IMR-90 (cell line): ENCODE results near the gene IP6K3. TPM values are rescaled to one million over a fixed set of nuclear protein-coding genes. Genes with fewer than 3 reads are reported as not detected.

Experiments
- ATAC-seq: fragments of 200-7000 bp; cut with Tn5 transposase; 2 replicates; pipeline ENCODE4 v1.9.1; 2020; ENCODE audit warnings: low read depth, mild to moderate bottlenecking, moderate library complexity
- BruUV-seq: library from RNA; stranded (reverse); fragments of 400-500 nt; replicated peaks from 2 replicates; lab custom pipeline; 2021; lab: Mats Ljungman, UMichigan
- CTCF ChIA-PET: fragments of 300-600 bp; formaldehyde crosslinking; extraction: SDS; loops from one replicate; lab custom pipeline; 2021; ENCODE audit warnings: antibody characterized with exemption; lab: Yijun Ruan, JAX
- POLR2A ChIA-PET: fragments of 300-600 bp; sonication (Branson Sonifier 250); formaldehyde crosslinking; loops from one replicate; lab custom pipeline; 2022; ENCODE audit warnings: antibody characterized with exemption; ENCODE audit not compliant: unreplicated experiment; lab: Charles Lee
- DNase-seq: peaks from one replicate; pipeline ENCODE4 v3.0.0; 2013
- H2AFZ ChIP-seq: replicated peaks from 2 replicates; pipeline ENCODE3; 2013; ENCODE audit warnings: low read length, mild to moderate bottlenecking; ENCODE audit not compliant: poor library complexity
- H2AK5ac ChIP-seq: 2 replicates; pipeline ENCODE4 v1.6.1; 2013; ENCODE audit warnings: low read depth, low read length, inconsistent platforms
- H2AK9ac ChIP-seq: replicated peaks from 2 replicates; pipeline ENCODE3; 2013; ENCODE audit warnings: mild to moderate bottlenecking, low read depth, low read length, moderate library complexity; ENCODE audit not compliant: poor library complexity
- H2BK120ac ChIP-seq: 2 replicates; pipeline ENCODE4 v1.6.1; 2013; ENCODE audit warnings: low read depth, low read length, inconsistent platforms
- H2BK15ac ChIP-seq: 3 replicates; pipeline ENCODE4 v1.6.1; 2013; ENCODE audit warnings: low read depth, low read length, inconsistent platforms
- H2BK20ac ChIP-seq: 2 replicates; pipeline ENCODE4 v1.6.1; 2013; ENCODE audit warnings: low read depth, mild to moderate bottlenecking, inconsistent platforms, low read length, moderate library complexity
- H2BK5ac ChIP-seq: 2 replicates; pipeline ENCODE4 v1.6.1; 2013; ENCODE audit warnings: mild to moderate bottlenecking, low read depth, low read length, inconsistent platforms; ENCODE audit not compliant: poor library complexity, severe bottlenecking
- H3K14ac ChIP-seq: replicated peaks from 2 replicates; pipeline ENCODE4 v1.6.1; 2013; ENCODE audit warnings: low read depth, low read length, inconsistent platforms
- H3K18ac ChIP-seq: 2 replicates; pipeline ENCODE4 v1.6.1; 2013; ENCODE audit warnings: low read depth, low read length, control low read depth
- H3K23ac ChIP-seq: 2 replicates; pipeline ENCODE4 v1.6.1; 2013; ENCODE audit warnings: low read depth, low read length, inconsistent platforms
- H3K27ac ChIP-seq: 2 replicates; pipeline ENCODE4 v1.5.1; 2013; ENCODE audit warnings: mild to moderate bottlenecking, control low read depth, low read length; ENCODE audit not compliant: insufficient read depth
- H3K27me3 ChIP-seq: 2 replicates; pipeline ENCODE4 v1.6.1; 2013; ENCODE audit warnings: low read length; ENCODE audit not compliant: control insufficient read depth, insufficient read depth
- H3K36me3 ChIP-seq: 2 replicates; pipeline ENCODE4 v1.6.1; 2013; ENCODE audit warnings: low read length, mixed read lengths; ENCODE audit not compliant: control insufficient read depth, insufficient read depth
- H3K4ac ChIP-seq: 2 replicates; pipeline ENCODE4 v1.6.1; 2013; ENCODE audit warnings: low read depth, low read length, inconsistent platforms
- H3K4me1 ChIP-seq: 2 replicates; pipeline ENCODE4 v1.6.1; 2013; ENCODE audit warnings: low read length, mixed read lengths; ENCODE audit not compliant: control insufficient read depth, insufficient read depth
- H3K4me2 ChIP-seq: 2 replicates; pipeline ENCODE4 v1.6.1; 2013; ENCODE audit warnings: low read depth, mild to moderate bottlenecking, control low read depth, low read length, moderate library complexity
- H3K4me3 ChIP-seq: 2 replicates; pipeline ENCODE4 v1.5.1; 2013; ENCODE audit warnings: low read depth, mild to moderate bottlenecking, control low read depth, low read length, moderate library complexity; ENCODE audit not compliant: insufficient read depth
- H3K56ac ChIP-seq: 2 replicates; pipeline ENCODE4 v1.6.1; 2013; ENCODE audit warnings: low read length, inconsistent platforms; ENCODE audit not compliant: insufficient read depth; ENCODE audit errors: extremely low read depth
- H3K79me1 ChIP-seq, 2 experiments: 2 replicates each; pipeline ENCODE4 v1.6.1; 2013; ENCODE audit warnings: low read length in 2 of 2, inconsistent platforms in 1 of 2, low read depth in 1 of 2
- H3K9ac ChIP-seq: 2 replicates; pipeline ENCODE4 v1.6.1; 2013; ENCODE audit warnings: low read depth, low read length, control low read depth
- H3K9me1 ChIP-seq: 2 replicates; pipeline ENCODE4 v1.6.1; 2013; ENCODE audit warnings: low read length, inconsistent platforms; ENCODE audit not compliant: insufficient read depth
- H3K9me3 ChIP-seq: 2 replicates; pipeline ENCODE4 v1.6.1; 2013; ENCODE audit warnings: low read length; ENCODE audit not compliant: control insufficient read depth, insufficient read depth
- H4K20me1 ChIP-seq: 2 replicates; pipeline ENCODE4 v1.6.1; 2013; ENCODE audit warnings: low read length, inconsistent platforms; ENCODE audit not compliant: insufficient read depth
- H4K5ac ChIP-seq: 2 replicates; pipeline ENCODE4 v1.6.1; 2013; ENCODE audit warnings: mild to moderate bottlenecking, low read depth, low read length, control low read depth
- H4K8ac ChIP-seq, 2 experiments: 2 replicates each; pipeline ENCODE4 v1.6.1; 2013; ENCODE audit warnings: low read depth in 2 of 2, low read length in 2 of 2, control low read depth in 1 of 2, inconsistent platforms in 1 of 2
- H4K91ac ChIP-seq: 2 replicates; pipeline ENCODE4 v1.6.1; 2013; ENCODE audit warnings: low read depth, low read length, inconsistent platforms; ENCODE audit not compliant: insufficient read depth
- ELK1 ChIP-seq: fragments of 150-350 bp; IDR thresholded peaks from 2 replicates; pipeline ENCODE4 v1.6.1; 2016; ENCODE audit warnings: low read depth, mild to moderate bottlenecking, low read length, moderate library complexity, borderline replicate concordance
- NFE2L2 ChIP-seq: fragments of 150-350 bp; IDR thresholded peaks from 2 replicates; pipeline ENCODE4 v1.6.1; 2016; ENCODE audit warnings: low read depth, mild to moderate bottlenecking, low read length
- WGBS, 2 experiments: methylation state at CpG; one replicate each; pipeline versions ENCODE4 v1.1.5 to v1.1.7; 2013; ENCODE audit warnings: missing lambda C conversion rate in 2 of 2; ENCODE audit not compliant: insufficient read length in 1 of 2; ENCODE audit errors: extremely low coverage in 2 of 2; 5-methylcytosine and 5-hydroxymethylcytosine counted together
- dilution Hi-C: fragments of 300-500 bp; cut with HindIII; formaldehyde crosslinking; loops from one replicate; pipeline ENCODE4 v1.14.3; 2018; ENCODE audit warnings: low sequenced_read_pairs; ENCODE audit not compliant: unreplicated experiment
- in situ Hi-C: fragments of 300-500 bp; cut with MboI; formaldehyde crosslinking; loops from 3 replicates; pipeline ENCODE4 v1.14.3; 2019; ENCODE audit warnings: low sequenced_read_pairs, inconsistent platforms, mixed read lengths
- intact Hi-C: fragments of 100-400 bp; cut with micrococcal nuclease; formaldehyde crosslinking; loops from 2 replicates; pipeline ENCODE4 v1.10.0; 2022
- polyA plus RNA-seq, 3 experiments: library from polyadenylated mRNA; depleted of rRNA; stranded (reverse); fragments of >200 nt; gene quantifications; 2 replicates each; pipeline ENCODE4 v1.2.3, GENCODE V29; 2012; ENCODE audit warnings: low replicate concordance in 1 of 3
- total RNA-seq: library from RNA; depleted of rRNA; stranded (reverse); fragments of >200 nt; gene quantifications from 2 replicates; pipeline ENCODE4 v1.2.3, GENCODE V29; 2012

IP6K3 gene
- total and polyA plus RNA-seq, 2 of the 4 experiments (the other 2 are of a cell fraction): 0.18 to 0.51 TPM

- peaks cover 12% of the 10 kb centered on the region for H3K4me1 ChIP-seq
- no peaks in the 10 kb centered on the region for H3K36me3 ChIP-seq
- H3K9me3 ChIP-seq: no peaks in the 10 kb centered on the region
- no peaks in the 10 kb centered on the region for H3K27me3 ChIP-seq
- no TSS peak for BruUV-seq
- H4K5ac ChIP-seq: no peak overlapping the region
- TF ChIP-seq NFE2L2: no peak
- TF ChIP-seq ELK1: no peak
- H2BK5ac ChIP-seq: no peak overlapping the region
- WGBS, 2 experiments: 84% methylated on average over 10 of the region's 12 CpGs; no CpG with 5 or more reads in 1 of the 2 experiments
- H3K9ac ChIP-seq: no peak overlapping the region
- no peaks in the 10 kb centered on the region for H3K79me1 ChIP-seq
- DNase-seq (no peak), ATAC-seq (no peak)
- no peak overlapping the region for H2BK15ac ChIP-seq
- no peak overlapping the region for H2BK20ac ChIP-seq
- no peak overlapping the region for H3K4me3 ChIP-seq
- no peak overlapping the region for H3K4ac ChIP-seq
- H4K20me1 ChIP-seq: no peaks in the 10 kb centered on the region
- no peak overlapping the region for H4K91ac ChIP-seq
- H3K27ac ChIP-seq: no peak overlapping the region
- H3K14ac ChIP-seq: no peak overlapping the region
- no peak overlapping the region for H3K4me2 ChIP-seq
- H4K8ac ChIP-seq: no peak overlapping the region
- intact Hi-C loops (loop anchor here (10.0 kb wide), 1 partner anchor 224 kb away; the partner anchor contains the start of gene ZBTB9), dilution Hi-C loops (no loop called here), in situ Hi-C loops (no loop called here)
- H2AK9ac ChIP-seq: no peak overlapping the region
- H3K9me1 ChIP-seq: peaks cover 15% of the 10 kb centered on the region; the same call in 1 of the 2 replicates
- no peak overlapping the region for H3K23ac ChIP-seq
- POLR2A ChIA-PET: no interaction called here
- H2AK5ac ChIP-seq: no peak overlapping the region
- H3K18ac ChIP-seq: no peak overlapping the region
- no peak overlapping the region for H3K56ac ChIP-seq
- H2AFZ ChIP-seq: no peak overlapping the region
- no peak overlapping the region for H2BK120ac ChIP-seq
- CTCF ChIA-PET: no interaction called here
Observed at GRCh38 chr6:33678932-33679490, 67.7 kb downstream of the IP6K3 start.
